GM18909 (cell line): ENCODE data around the gene COX19.
"Not testable (repeated sequence)": the region's sequence is repeated elsewhere in the genome, so short reads cannot be mapped to it uniquely, and the experiment has no call there.

ENCODE experiments used
- ATAC-seq: cut with Tn5 transposase; IDR thresholded peaks from one replicate; pipeline ENCODE4 v1.9.1; 2021; ENCODE audit warnings: mild to moderate bottlenecking; ENCODE audit not compliant: unreplicated experiment, poor library complexity

COX19 gene

GRCh38 chr7:963236-964078, 11.9 kb downstream of the COX19 start:
- no peak for ATAC-seq

GRCh38 chr7:962401-963081, 12.8 kb downstream of the COX19 start:
- no peak for ATAC-seq

GRCh38 chr7:961546-962400, 13.6 kb downstream of the COX19 start:
- ATAC-seq: no peak

- ATAC-seq: not testable (repeated sequence)
Measured at GRCh38 chr7:960972-961371, 14.4 kb downstream of the COX19 start.

GRCh38 chr7:960269-960871, 15.0 kb downstream of the COX19 start:
- ATAC-seq: no peak

GRCh38 chr7:959740-960139, 15.6 kb downstream of the COX19 start:
- not testable (repeated sequence) for ATAC-seq

- ATAC-seq: no peak
Measured at GRCh38 chr7:959271-959670, 16.1 kb downstream of the COX19 start.

- ATAC-seq: no peak
Measured at GRCh38 chr7:958221-959200, 16.8 kb downstream of the COX19 start.

GRCh38 chr7:957418-958220, 17.7 kb downstream of the COX19 start:
- ATAC-seq: no peak

GRCh38 chr7:956031-956430, 19.3 kb downstream of the COX19 start:
- ATAC-seq: no peak

GRCh38 chr7:954330-955238, 20.8 kb downstream of the COX19 start, which contains the start of gene ADAP1:
TSS of gene ADAP1 (minus strand) at chr7:954680. CDS start at chr7:954477, 203 bp downstream.
- ATAC-seq: peak; percentile 63

- peak; percentile 25 for ATAC-seq
Measured at GRCh38 chr7:953547-954327, 21.6 kb downstream of the COX19 start.

- no peak for ATAC-seq
Measured at GRCh38 chr7:952548-953441, 22.6 kb downstream of the COX19 start.

GRCh38 chr7:951881-952547, 23.3 kb downstream of the COX19 start:
- ATAC-seq: no peak
